DOHH2 (cell line): ENCODE data around the gene RPL28.

Source experiments
- H3F3A ChIP-seq: fragments of 200-600 bp; sonication (generic), shearing (Covaris generic); 2 replicates; pipeline ENCODE4 v1.6.0; 2016; ENCODE audit warnings: antibody characterized with exemption, mild to moderate bottlenecking; ENCODE audit not compliant: control insufficient read depth, insufficient read depth
- H3K27ac ChIP-seq: fragments of 200-600 bp; sonication (generic); 2 replicates; pipeline ENCODE4 v1.5.1; 2014; ENCODE audit warnings: low read depth, mild to moderate bottlenecking, low read length, moderate library complexity
- H3K27me3 ChIP-seq: fragments of 200-600 bp; sonication (generic); 2 replicates; pipeline ENCODE4 v1.6.1; 2014; ENCODE audit warnings: mild to moderate bottlenecking, low read length, mixed read lengths; ENCODE audit not compliant: control insufficient read depth
- H3K36me3 ChIP-seq: fragments of 200-600 bp; sonication (generic); 2 replicates; pipeline ENCODE4 v1.6.1; 2014; ENCODE audit warnings: mild to moderate bottlenecking, low read length, moderate library complexity, mixed read lengths; ENCODE audit not compliant: control insufficient read depth
- H3K4me1 ChIP-seq: fragments of 200-600 bp; sonication (generic); 2 replicates; pipeline ENCODE4 v1.6.1; 2014; ENCODE audit warnings: mild to moderate bottlenecking, low read length, mixed read lengths; ENCODE audit not compliant: control insufficient read depth
- H3K4me2 ChIP-seq: fragments of 200-600 bp; sonication (generic); 2 replicates; pipeline ENCODE4 v1.6.0; 2014; ENCODE audit warnings: mild to moderate bottlenecking, low read length, moderate library complexity
- H3K4me3 ChIP-seq: fragments of 200-600 bp; sonication (generic); 2 replicates; pipeline ENCODE4 v1.5.1; 2014; ENCODE audit warnings: mild to moderate bottlenecking, low read length, mixed read lengths
- H3K79me2 ChIP-seq: fragments of 200-600 bp; sonication (generic); 2 replicates; pipeline ENCODE4 v1.6.1; 2014; ENCODE audit warnings: mild to moderate bottlenecking, low read length, mixed read lengths; ENCODE audit not compliant: control insufficient read depth
- H3K9me2 ChIP-seq: fragments of 200-600 bp; sonication (generic); replicated peaks from 2 replicates; pipeline ENCODE4 v1.6.1; 2014; ENCODE audit warnings: mild to moderate bottlenecking, low read length, mixed read lengths; ENCODE audit not compliant: control insufficient read depth
- H3K9me3 ChIP-seq: fragments of 200-600 bp; sonication (generic); 2 replicates; pipeline ENCODE4 v1.6.1; 2014; ENCODE audit warnings: antibody characterized with exemption, low read length, mixed read lengths; ENCODE audit not compliant: control insufficient read depth, insufficient read depth
- H4K20me1 ChIP-seq: fragments of 200-600 bp; sonication (generic); 2 replicates; pipeline ENCODE4 v1.6.0; 2014; ENCODE audit warnings: low read depth, mild to moderate bottlenecking, antibody characterized with exemption, low read length, moderate library complexity; ENCODE audit not compliant: control insufficient read depth, insufficient read depth
- CTCF ChIP-seq: fragments of 200-600 bp; sonication (generic); IDR thresholded peaks from one replicate; pipeline ENCODE4 v1.5.1; 2014; ENCODE audit warnings: antibody characterized with exemption, mild to moderate bottlenecking, low read depth, low read length; ENCODE audit not compliant: poor library complexity, severe bottlenecking
- EZH2phosphoT487 ChIP-seq: fragments of 200-600 bp; sonication (generic); IDR thresholded peaks from 2 replicates; pipeline ENCODE4 v1.6.1; 2017; ENCODE audit warnings: borderline replicate concordance, mild to moderate bottlenecking, antibody characterized with exemption, low read length, moderate library complexity, mixed read lengths

Gene RPL28

GRCh38 chr19:55391191-55391670 lies 5.5 kb downstream of the RPL28 start:
- Histone ChIP-seq H3K36me3 (peaks cover 40% of the 10 kb centered on the region), H3K27ac (no peak overlapping the region), H3K9me3 (no peaks in the 10 kb centered on the region), H3F3A (peaks cover 62% of the 10 kb centered on the region), H3K4me3 (no peak overlapping the region), H3K4me2 (no peak overlapping the region), H4K20me1 (peaks cover 33% of the 10 kb centered on the region), H3K27me3 (peaks cover under 1% of the 10 kb centered on the region; the same call in 1 of the 2 replicates), H3K4me1 (peaks cover 43% of the 10 kb centered on the region), H3K79me2 (peaks cover 24% of the 10 kb centered on the region), H3K9me2 (no peaks in the 10 kb centered on the region)
- TF ChIP-seq EZH2phosphoT487 (no peak), CTCF (no peak)

GRCh38 chr19:55391702-55392615 lies 6.2 kb downstream of the RPL28 start:
- H3K4me2 ChIP-seq = no peak overlapping the region
- TF ChIP-seq EZH2phosphoT487 (no peak), CTCF (no peak)
- H3K4me1 ChIP-seq = peaks cover 40% of the 10 kb centered on the region
- no peak overlapping the region for H3K27ac ChIP-seq
- no peaks in the 10 kb centered on the region for H3K9me2 ChIP-seq
- no peaks in the 10 kb centered on the region for H3K9me3 ChIP-seq
- H3K27me3 ChIP-seq = no peaks in the 10 kb centered on the region
- peaks cover 17% of the 10 kb centered on the region for H3K79me2 ChIP-seq
- H3K36me3 ChIP-seq = peaks cover 33% of the 10 kb centered on the region
- H4K20me1 ChIP-seq = peaks cover 25% of the 10 kb centered on the region
- H3F3A ChIP-seq = peaks cover 55% of the 10 kb centered on the region
- H3K4me3 ChIP-seq = no peak overlapping the region

- TF ChIP-seq EZH2phosphoT487 (no peak), CTCF (no peak)
- H3K4me3 ChIP-seq = no peak overlapping the region
- no peak overlapping the region for H3K27ac ChIP-seq
- no peaks in the 10 kb centered on the region for H3K9me2 ChIP-seq
- H3K36me3 ChIP-seq = peaks cover 22% of the 10 kb centered on the region
- peaks cover 29% of the 10 kb centered on the region for H3K4me1 ChIP-seq
- no peaks in the 10 kb centered on the region for H3K27me3 ChIP-seq
- H3K9me3 ChIP-seq = no peaks in the 10 kb centered on the region
- no peak overlapping the region for H3K4me2 ChIP-seq
- H3F3A ChIP-seq = peaks cover 45% of the 10 kb centered on the region
- H4K20me1 ChIP-seq = peaks cover 14% of the 10 kb centered on the region
- peaks cover 6% of the 10 kb centered on the region for H3K79me2 ChIP-seq
Measured at GRCh38 chr19:55392820-55393761, 7.4 kb downstream of the RPL28 start.
